HL-60/S4 (cell line): Measurements from ENCODE around the gene LANCL2.
"Not testable (repeated sequence)": the region's sequence is repeated elsewhere in the genome, so short reads cannot be mapped to it uniquely, and the experiment has no call there.

Source experiments
- in situ Hi-C: fragments of 300-500 bp; cut with MboI; formaldehyde crosslinking; loops from 2 replicates; pipeline ENCODE4 v1.14.3; 2022; ENCODE audit warnings: low sequenced_read_pairs

The LANCL2 gene

DNA sequence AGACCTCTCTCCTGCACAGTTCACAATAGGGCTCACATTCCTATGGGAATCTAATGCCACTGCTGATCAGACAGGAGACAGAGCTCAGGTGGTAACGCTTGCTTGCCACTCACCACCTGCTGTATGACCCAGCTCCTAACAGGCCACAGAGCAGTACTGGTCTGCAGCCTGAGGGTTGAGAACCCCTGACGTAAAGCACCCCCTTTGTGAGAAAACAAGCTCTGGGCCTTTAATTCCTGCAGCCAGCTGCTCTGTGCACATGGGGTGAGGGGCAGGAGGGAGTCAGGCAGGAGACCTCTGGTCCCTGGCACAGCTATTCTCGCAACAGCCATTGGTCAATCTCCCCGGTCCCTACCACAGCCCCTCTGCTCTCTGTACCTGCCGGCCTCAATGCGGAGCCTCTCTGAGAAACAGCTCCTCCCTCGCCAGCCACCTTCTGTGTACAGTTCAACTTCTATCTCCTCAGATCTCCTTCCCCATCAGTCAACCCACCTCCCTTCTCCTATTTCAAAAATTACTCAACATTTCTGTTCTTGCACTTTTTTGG is 102.0 kb downstream of the LANCL2 start:
- in situ Hi-C loops, result no loop called here

DNA sequence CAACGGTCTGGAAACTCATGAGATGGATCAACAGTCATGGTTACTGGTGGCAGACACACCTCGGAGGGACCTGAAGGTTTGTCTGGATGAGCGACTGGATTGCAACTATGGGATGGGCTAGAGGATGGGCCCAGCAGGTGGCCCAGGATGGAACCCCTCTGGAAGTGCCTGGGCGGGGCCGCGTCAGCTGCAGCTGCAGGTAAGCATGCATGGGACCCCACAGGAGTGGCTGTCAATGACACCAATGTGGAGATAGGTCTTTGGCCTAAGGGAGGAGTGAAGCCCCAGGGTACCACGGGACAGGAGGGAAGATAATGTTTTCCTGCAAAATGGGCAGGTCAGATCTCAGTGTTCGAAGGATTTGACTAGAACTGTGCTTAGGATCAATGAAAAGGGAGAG is 103.4 kb downstream of the LANCL2 start:
- in situ Hi-C loops, result no loop called here

DNA sequence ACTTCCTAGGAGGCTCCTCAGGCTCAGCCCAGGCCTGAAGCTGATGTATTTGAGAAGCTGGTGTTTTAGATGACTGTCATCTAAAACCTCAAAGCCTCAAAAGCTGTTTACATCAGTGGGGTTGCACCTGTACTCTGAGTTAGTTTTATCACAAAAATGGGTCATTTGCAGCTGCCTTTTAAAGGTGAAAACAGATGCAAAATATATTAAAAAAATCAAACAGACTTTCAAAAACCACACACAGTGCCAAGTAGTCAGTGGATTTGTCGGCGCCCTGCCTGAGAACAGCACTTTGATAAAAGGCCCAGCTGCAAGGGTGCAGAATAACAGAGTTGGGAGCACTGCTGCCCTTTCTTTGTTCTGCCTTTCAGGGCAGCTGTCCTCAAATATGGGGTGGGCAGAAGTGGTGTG is 104.1 kb downstream of the LANCL2 start:
- in situ Hi-C loops, result no loop called here

DNA sequence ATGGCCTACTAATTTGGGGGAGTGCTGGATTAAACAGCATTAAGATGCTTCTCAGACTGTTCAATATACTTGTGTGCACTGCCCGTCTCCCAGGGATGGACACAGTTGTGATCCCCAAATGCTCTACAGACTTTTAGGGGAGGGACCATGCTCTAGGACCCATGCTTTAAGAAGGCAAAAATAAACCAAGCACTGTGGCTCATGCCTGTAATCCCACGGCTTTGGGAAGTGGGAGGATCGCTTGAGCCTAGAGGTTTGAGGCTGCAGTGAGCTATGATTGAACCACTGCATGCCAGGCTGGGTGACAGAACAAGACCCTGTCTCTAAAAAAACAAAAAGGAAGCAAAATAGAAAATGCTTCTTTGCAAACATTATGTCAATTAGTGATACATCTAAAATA is 104.6 kb downstream of the LANCL2 start:
- in situ Hi-C loops, result no loop called here

GRCh38 chr7:55470261-55470660 is 105.1 kb downstream of the LANCL2 start:
- in situ Hi-C loops, result no loop called here

DNA sequence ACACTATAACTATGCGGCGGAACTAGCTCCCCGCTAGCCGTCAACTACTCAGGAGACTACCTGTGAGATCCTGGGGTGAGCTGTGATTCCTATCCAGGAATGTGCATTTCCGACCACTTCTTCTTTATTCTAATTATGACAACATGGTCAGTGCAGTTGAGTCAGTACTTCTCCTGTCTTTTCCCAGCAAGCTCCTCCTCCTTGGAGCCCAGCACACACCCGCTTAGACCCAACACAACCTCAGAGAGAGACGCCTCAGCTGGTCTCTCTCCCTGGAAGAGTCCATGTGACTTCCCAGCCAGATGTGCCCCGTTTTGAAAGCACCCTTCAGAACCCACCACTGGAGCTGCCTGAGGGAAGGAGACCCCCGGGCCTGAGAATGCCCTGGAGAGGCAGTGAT is 106.5 kb downstream of the LANCL2 start:
- in situ Hi-C loops, result not testable (repeated sequence)

GRCh38 chr7:55472406-55472805 is 107.3 kb downstream of the LANCL2 start:
- in situ Hi-C loops, result not testable (repeated sequence)

GRCh38 chr7:55472928-55473725 is 108.0 kb downstream of the LANCL2 start:
- in situ Hi-C loops, result no loop called here

DNA sequence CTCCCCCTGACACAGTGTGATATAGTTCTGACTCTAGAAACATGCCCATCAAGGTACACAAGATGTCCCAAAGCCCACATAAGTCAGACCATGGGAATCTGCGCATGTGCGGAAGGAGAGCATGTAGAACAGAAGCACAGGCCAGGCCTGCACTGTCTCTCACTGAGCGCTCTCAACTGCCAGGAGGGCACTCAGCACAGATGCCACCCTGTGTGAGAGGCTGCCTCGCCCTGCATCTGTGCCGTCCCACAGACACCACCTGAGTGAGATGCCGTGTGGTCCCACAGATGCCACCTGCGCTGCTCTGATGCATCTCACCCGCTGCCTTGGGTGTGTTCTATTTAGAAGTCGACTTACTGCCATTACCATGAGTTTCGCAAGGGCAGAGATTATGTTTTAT is 108.8 kb downstream of the LANCL2 start:
- in situ Hi-C loops, result no loop called here

DNA sequence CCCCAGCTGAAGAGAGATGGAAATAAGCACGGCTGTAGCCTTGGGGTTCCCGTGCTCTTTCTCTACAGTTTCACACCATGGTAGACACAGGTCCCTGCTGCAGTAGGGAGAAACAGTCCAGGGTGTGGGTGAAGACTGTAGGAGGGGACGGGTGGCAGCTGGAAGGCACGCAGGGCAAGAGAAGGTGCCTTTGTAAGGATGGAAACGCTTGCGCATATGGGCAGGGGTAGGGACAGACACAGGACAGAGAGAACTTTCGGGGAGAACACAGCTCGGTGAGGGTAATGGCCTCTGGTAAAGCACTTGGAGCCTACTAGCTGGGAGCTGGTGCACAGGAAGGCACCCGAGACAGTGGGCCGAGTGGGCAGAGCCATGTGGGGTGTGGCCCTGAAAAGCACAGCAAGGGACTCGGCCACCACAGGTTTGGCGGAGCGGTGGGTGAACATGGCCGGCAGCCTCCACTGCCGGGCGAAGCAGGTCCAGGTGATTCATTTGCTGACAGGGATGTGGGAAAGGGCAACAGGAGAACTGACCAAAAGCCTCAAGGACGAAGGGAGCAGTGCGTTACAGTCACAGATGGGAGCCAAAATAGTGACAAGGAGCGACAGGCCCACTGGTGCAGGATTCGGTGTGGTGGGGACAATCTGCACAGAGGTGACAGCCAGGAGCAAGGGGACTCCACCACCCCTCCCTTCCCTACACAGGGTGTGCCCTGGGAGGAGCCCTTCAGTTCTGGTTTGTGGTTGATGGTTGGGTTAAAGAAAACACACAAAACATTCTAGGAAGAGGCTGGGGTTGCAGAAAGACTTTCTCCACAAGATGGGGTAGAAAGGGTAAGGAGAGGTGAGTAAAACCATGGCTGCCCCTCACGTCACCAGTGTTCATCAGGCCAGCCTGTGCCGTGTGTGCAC is 110.1 kb downstream of the LANCL2 start:
- in situ Hi-C loops, result no loop called here

- in situ Hi-C loops, result no loop called here
Observed at GRCh38 chr7:55475855-55476803, 111.0 kb downstream of the LANCL2 start.

GRCh38 chr7:55476852-55477780 is 112.0 kb downstream of the LANCL2 start:
- in situ Hi-C loops, result no loop called here

- in situ Hi-C loops, result no loop called here
Observed at GRCh38 chr7:55477781-55478374, 112.7 kb downstream of the LANCL2 start.

DNA sequence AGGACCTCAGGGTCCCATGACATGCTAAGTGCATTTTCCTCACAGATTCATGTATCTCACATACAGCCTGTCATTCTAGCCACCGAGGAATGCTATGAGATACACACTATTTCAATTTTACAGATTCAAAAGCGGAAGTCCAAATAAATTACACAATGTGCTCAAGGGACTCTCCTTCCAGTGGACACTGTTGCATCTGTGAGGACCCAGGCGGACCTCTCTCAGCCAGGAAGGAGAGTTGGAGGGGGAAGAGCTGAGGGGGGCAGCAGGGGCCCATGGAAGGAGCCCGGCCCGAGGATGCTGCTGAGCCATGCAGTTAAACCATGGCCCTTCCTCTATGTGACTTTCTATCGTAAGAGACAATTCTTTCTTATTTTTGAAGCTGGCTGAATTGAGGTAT is 113.6 kb downstream of the LANCL2 start:
- in situ Hi-C loops, result no loop called here

- in situ Hi-C loops, result no loop called here
Observed at GRCh38 chr7:55481155-55481554, 116.0 kb downstream of the LANCL2 start.

- in situ Hi-C loops, result no loop called here
Observed at GRCh38 chr7:55483046-55483445, 117.9 kb downstream of the LANCL2 start.
